Thyroid gland (tissue), 4 donors: ENCODE data around the gene DENND1B.

ENCODE experiments used
- CTCF ChIP-seq, 6 experiments: fragments of 200-600 bp in 3 of 6; fragments of 450-650 bp in 3 of 6; sonication (generic) in 3 of 6; IDR thresholded peaks; one replicate each; pipeline ENCODE4 v1.5.1; 2016 to 2019; ENCODE audit warnings: antibody characterized with exemption in 6 of 6, mild to moderate bottlenecking in 2 of 6, inconsistent platforms in 1 of 6, moderate library complexity in 1 of 6
- POLR2A ChIP-seq, 2 donors: fragments of 450-650 bp; IDR thresholded peaks; one replicate each; pipeline ENCODE4 v1.6.1; 2017; ENCODE audit warnings: antibody characterized with exemption in 2 of 2, mild to moderate bottlenecking in 2 of 2, moderate library complexity in 1 of 2

- TF ChIP-seq CTCF (IDR thresholded peaks at IDR 0.05), result no peak
- no peak for TF ChIP-seq POLR2A (IDR thresholded peaks at IDR 0.05)
Observed at GRCh38 chr1:197468543-197469175, 306.6 kb downstream of the DENND1B start.
